Measurements from ENCODE around the gene PTGES.

DNA sequence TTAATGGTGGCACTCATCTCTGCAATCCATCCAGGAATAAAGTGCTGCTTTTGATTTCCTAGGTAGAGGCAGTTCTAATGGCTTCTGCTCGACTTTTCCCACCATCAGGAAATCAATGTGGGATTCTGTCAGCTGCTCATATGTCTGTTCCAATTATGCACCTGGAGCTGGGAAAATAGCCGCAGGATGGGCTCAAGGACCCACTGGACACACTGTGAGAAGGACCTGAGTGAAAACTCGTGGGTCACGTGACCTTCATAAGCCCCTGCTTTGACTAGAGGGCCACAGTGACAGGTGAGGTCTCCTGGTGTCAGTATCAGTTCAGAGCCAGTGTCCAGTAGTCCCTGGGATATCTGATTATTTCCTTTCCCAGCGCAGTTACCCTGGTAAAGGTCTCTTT is 17.9 kb upstream of the PTGES start:
- TF ChIP-seq, protein P1, sequence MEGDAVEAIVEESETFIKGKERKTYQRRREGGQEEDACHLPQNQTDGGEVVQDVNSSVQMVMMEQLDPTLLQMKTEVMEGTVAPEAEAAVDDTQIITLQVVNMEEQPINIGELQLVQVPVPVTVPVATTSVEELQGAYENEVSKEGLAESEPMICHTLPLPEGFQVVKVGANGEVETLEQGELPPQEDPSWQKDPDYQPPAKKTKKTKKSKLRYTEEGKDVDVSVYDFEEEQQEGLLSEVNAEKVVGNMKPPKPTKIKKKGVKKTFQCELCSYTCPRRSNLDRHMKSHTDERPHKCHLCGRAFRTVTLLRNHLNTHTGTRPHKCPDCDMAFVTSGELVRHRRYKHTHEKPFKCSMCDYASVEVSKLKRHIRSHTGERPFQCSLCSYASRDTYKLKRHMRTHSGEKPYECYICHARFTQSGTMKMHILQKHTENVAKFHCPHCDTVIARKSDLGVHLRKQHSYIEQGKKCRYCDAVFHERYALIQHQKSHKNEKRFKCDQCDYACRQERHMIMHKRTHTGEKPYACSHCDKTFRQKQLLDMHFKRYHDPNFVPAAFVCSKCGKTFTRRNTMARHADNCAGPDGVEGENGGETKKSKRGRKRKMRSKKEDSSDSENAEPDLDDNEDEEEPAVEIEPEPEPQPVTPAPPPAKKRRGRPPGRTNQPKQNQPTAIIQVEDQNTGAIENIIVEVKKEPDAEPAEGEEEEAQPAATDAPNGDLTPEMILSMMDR (IDR thresholded peaks at IDR 0.05), result no peak
- TF ChIP-seq POLR2A (IDR thresholded peaks at IDR 0.05), result no peak
